ENCODE data around the gene EFEMP1. TPM values are rescaled to one million over a fixed set of nuclear protein-coding genes. Genes with fewer than 3 reads are reported as not detected.

EFEMP1 gene
- total RNA-seq, 1 experiment from 2014 or later = 0.34 TPM

DNA sequence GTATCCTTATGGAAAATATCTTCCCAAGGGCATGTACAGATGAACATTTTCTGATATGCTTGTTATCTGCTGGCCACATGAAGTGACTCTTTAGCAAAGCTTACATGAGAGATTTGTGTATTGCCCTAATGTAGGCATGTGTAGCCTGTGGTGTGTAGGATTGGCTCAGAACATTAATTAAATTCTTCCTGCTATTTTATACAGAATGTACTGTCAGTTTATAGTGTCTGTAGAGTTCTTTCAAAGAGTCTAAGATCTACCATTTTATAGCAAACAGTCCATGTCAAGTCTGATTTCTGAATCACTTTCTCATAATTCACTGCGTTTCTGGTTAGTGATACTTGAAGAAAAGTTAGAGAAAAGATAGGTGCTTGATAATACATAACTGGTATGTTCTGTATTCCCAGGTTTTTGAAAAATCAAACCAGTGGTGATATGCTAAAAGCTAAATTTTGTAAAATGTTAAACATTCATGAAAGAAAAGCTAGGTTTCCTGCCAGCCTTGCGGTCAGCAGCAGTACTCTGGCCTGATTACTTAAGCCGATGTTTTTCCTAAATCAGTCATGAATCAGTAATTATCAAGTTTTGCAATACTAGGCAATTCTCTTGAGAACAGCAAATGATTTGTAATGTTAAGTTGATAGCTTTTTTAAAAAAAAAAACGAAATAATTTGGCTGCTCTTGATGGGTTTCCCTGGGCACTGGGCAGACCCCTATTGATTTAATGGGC lies 30.9 kb upstream of the EFEMP1 start:
- H4K20me1 ChIP-seq (ENCODE audit: insufficient read depth) = no peaks in the 10 kb centered on the region
- RAD21 ChIA-PET (ENCODE audit: low non-redundant PET in 1 of 2, low total read pairs in 2 of 2, uncharacterized antibody in 2 of 2, unreplicated experiment in 2 of 2) = no interaction called here
- no peaks in the 10 kb centered on the region for H3K79me2 ChIP-seq (ENCODE audit: insufficient read depth, low read length)
- no peak overlapping the region for H3K9ac ChIP-seq (ENCODE audit: low read length)
- no peaks in the 10 kb centered on the region for H3K27me3 ChIP-seq (ENCODE audit: insufficient read depth, low read length)
- TF ChIP-seq, protein P1, sequence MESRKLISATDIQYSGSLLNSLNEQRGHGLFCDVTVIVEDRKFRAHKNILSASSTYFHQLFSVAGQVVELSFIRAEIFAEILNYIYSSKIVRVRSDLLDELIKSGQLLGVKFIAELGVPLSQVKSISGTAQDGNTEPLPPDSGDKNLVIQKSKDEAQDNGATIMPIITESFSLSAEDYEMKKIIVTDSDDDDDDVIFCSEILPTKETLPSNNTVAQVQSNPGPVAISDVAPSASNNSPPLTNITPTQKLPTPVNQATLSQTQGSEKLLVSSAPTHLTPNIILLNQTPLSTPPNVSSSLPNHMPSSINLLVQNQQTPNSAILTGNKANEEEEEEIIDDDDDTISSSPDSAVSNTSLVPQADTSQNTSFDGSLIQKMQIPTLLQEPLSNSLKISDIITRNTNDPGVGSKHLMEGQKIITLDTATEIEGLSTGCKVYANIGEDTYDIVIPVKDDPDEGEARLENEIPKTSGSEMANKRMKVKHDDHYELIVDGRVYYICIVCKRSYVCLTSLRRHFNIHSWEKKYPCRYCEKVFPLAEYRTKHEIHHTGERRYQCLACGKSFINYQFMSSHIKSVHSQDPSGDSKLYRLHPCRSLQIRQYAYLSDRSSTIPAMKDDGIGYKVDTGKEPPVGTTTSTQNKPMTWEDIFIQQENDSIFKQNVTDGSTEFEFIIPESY (IDR thresholded peaks at IDR 0.05; ENCODE audit: extremely low read depth, insufficient replicate concordance, low read length) = no peak
- TF ChIP-seq SIN3A (IDR thresholded peaks at IDR 0.05; ENCODE audit: low read depth) = no peak
- TF ChIP-seq, protein P2, sequence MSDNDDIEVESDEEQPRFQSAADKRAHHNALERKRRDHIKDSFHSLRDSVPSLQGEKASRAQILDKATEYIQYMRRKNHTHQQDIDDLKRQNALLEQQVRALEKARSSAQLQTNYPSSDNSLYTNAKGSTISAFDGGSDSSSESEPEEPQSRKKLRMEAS (IDR thresholded peaks at IDR 0.05) = no peak
- TF ChIP-seq TCF7L2 (IDR thresholded peaks at IDR 0.05; ENCODE audit: borderline replicate concordance, extremely low read depth, insufficient read depth, insufficient read length) = no peak
- no peak for TF ChIP-seq ELF1 (IDR thresholded peaks at IDR 0.05; ENCODE audit: borderline replicate concordance, low read depth)
- no peak for TF ChIP-seq RAD21 (IDR thresholded peaks at IDR 0.05; ENCODE audit: low read depth)
- TF ChIP-seq EGR1 (IDR thresholded peaks at IDR 0.05; ENCODE audit: low read depth) = no peak
- no peak for TF ChIP-seq ZFX (IDR thresholded peaks at IDR 0.05)
- TF ChIP-seq, protein P3, sequence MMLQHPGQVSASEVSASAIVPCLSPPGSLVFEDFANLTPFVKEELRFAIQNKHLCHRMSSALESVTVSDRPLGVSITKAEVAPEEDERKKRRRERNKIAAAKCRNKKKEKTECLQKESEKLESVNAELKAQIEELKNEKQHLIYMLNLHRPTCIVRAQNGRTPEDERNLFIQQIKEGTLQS (IDR thresholded peaks at IDR 0.05) = no peak
- TF ChIP-seq, protein P4, sequence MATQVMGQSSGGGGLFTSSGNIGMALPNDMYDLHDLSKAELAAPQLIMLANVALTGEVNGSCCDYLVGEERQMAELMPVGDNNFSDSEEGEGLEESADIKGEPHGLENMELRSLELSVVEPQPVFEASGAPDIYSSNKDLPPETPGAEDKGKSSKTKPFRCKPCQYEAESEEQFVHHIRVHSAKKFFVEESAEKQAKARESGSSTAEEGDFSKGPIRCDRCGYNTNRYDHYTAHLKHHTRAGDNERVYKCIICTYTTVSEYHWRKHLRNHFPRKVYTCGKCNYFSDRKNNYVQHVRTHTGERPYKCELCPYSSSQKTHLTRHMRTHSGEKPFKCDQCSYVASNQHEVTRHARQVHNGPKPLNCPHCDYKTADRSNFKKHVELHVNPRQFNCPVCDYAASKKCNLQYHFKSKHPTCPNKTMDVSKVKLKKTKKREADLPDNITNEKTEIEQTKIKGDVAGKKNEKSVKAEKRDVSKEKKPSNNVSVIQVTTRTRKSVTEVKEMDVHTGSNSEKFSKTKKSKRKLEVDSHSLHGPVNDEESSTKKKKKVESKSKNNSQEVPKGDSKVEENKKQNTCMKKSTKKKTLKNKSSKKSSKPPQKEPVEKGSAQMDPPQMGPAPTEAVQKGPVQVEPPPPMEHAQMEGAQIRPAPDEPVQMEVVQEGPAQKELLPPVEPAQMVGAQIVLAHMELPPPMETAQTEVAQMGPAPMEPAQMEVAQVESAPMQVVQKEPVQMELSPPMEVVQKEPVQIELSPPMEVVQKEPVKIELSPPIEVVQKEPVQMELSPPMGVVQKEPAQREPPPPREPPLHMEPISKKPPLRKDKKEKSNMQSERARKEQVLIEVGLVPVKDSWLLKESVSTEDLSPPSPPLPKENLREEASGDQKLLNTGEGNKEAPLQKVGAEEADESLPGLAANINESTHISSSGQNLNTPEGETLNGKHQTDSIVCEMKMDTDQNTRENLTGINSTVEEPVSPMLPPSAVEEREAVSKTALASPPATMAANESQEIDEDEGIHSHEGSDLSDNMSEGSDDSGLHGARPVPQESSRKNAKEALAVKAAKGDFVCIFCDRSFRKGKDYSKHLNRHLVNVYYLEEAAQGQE (IDR thresholded peaks at IDR 0.05; ENCODE audit: low read depth) = no peak
- TF ChIP-seq SRF (IDR thresholded peaks at IDR 0.05; ENCODE audit: low read depth) = no peak
- intact Hi-C loops (cut with micrococcal nuclease) = no loop called here
- POLR2A ChIA-PET = no interaction called here
- no peak overlapping the region for H3K4me3 ChIP-seq (replicated peaks in 1 of 2; ENCODE audit: low read depth in 1 of 2, low read length in 2 of 2)
- H2AFZ ChIP-seq (ENCODE audit: low read depth, low read length, poor library complexity, severe bottlenecking) = no peak overlapping the region
- ATAC-seq (no peak), DNase-seq (ENCODE audit: low read depth, low spot score) (no peak)
- no peak overlapping the region for H3K27ac ChIP-seq (ENCODE audit: low read depth, low read length)
- CTCF ChIA-PET = no interaction called here
- no TSS peak for BruUV-seq (replicated peaks)
- peaks cover 2 to 12% of the 10 kb centered on the region in 2 experiments; a peak in 2 of 4 replicates for H3K4me1 ChIP-seq (ENCODE audit: control insufficient read depth in 1 of 2, insufficient read depth in 2 of 2, low read length in 2 of 2)
- no peaks in the 10 kb centered on the region for H3K9me3 ChIP-seq (ENCODE audit: control insufficient read depth in 1 of 2, insufficient read depth in 1 of 2, low read depth in 1 of 2, low read length in 2 of 2)
- H3K4me2 ChIP-seq (ENCODE audit: low read length) = no peak overlapping the region
- no peaks in the 10 kb centered on the region for H3K9me2 ChIP-seq (ENCODE audit: insufficient read depth)
- no peaks in the 10 kb centered on the region for H3K36me3 ChIP-seq (ENCODE audit: control insufficient read depth in 1 of 2, insufficient read depth in 2 of 2, low read length in 2 of 2)
